SK-N-SH treated with all-trans-retinoic acid at 6 μM for 48 hours (cell line): ENCODE results near the gene PKDREJ.

Experiments used
- ATAC-seq: fragments of 200-7000 bp; cut with Tn5 transposase; 3 replicates; pipeline ENCODE4 v1.9.1; 2020; ENCODE audit warnings: mild to moderate bottlenecking, moderate library complexity
- CSDC2 ChIP-seq: fragments of 250-450 bp; sonication (Bioruptor Pico); IDR thresholded peaks from 2 replicates; pipeline ENCODE4 v1.5.0; 2020; ENCODE audit warnings: mild to moderate bottlenecking, moderate library complexity
- ESRRG ChIP-seq: fragments of 250-450 bp; sonication (Bioruptor Pico); IDR thresholded peaks from 2 replicates; pipeline ENCODE4 v1.6.1; 2021; ENCODE audit warnings: mild to moderate bottlenecking
- ISL1 ChIP-seq: fragments of 250-450 bp; sonication (Bioruptor Pico); IDR thresholded peaks from 2 replicates; pipeline ENCODE4 v2.1.2; 2022; ENCODE audit warnings: mild to moderate bottlenecking, moderate library complexity
- PATZ1 ChIP-seq: fragments of 250-450 bp; sonication (Bioruptor Pico); IDR thresholded peaks from 2 replicates; pipeline ENCODE4 v1.8.0; 2020; ENCODE audit warnings: mild to moderate bottlenecking, moderate library complexity, borderline replicate concordance
- POU6F1 ChIP-seq: fragments of 250-450 bp; sonication (Bioruptor Pico); IDR thresholded peaks from 2 replicates; pipeline ENCODE4 v1.8.0; 2021; ENCODE audit warnings: low read depth, mild to moderate bottlenecking, moderate library complexity, borderline replicate concordance
- PPARA ChIP-seq: fragments of 250-450 bp; sonication (Bioruptor Pico); IDR thresholded peaks from 2 replicates; pipeline ENCODE4 v1.5.0; 2020; ENCODE audit warnings: mild to moderate bottlenecking, borderline replicate concordance
- RARB ChIP-seq: fragments of 250-450 bp; sonication (Bioruptor Pico); IDR thresholded peaks from 2 replicates; pipeline ENCODE4 v1.8.0; 2021; ENCODE audit warnings: mild to moderate bottlenecking, moderate library complexity
- TCF4 ChIP-seq: fragments of 250-450 bp; sonication (Bioruptor Pico); IDR thresholded peaks from 2 replicates; pipeline ENCODE4 v1.8.0; 2021; ENCODE audit warnings: mild to moderate bottlenecking, moderate library complexity, borderline replicate concordance
- TOX ChIP-seq: fragments of 250-450 bp; sonication (Bioruptor Pico); IDR thresholded peaks from 2 replicates; pipeline ENCODE4 v1.8.0; 2021; ENCODE audit warnings: mild to moderate bottlenecking, moderate library complexity, borderline replicate concordance
- ZC3H10 ChIP-seq: fragments of 250-450 bp; sonication (Bioruptor Pico); IDR thresholded peaks from 2 replicates; pipeline ENCODE4 v1.5.1; 2021; ENCODE audit warnings: mild to moderate bottlenecking, moderate library complexity
- ZFP3 ChIP-seq: fragments of 250-450 bp; sonication (Bioruptor Pico); IDR thresholded peaks from 2 replicates; pipeline ENCODE4 v1.5.0; 2020; ENCODE audit warnings: mild to moderate bottlenecking, moderate library complexity
- ZFP30 ChIP-seq: fragments of 450-650 bp; formaldehyde crosslinking; IDR thresholded peaks from 2 replicates; pipeline ENCODE4 v1.5.0; 2022; ENCODE audit warnings: mild to moderate bottlenecking, moderate library complexity
- ZNF70 ChIP-seq: fragments of 450-650 bp; formaldehyde crosslinking; IDR thresholded peaks from 2 replicates; pipeline ENCODE4 v1.5.0; 2020; ENCODE audit warnings: mild to moderate bottlenecking, moderate library complexity
- ZNF8 ChIP-seq: fragments of 450-650 bp; formaldehyde crosslinking; IDR thresholded peaks from 2 replicates; pipeline ENCODE4 v1.5.0; 2020; ENCODE audit warnings: mild to moderate bottlenecking, moderate library complexity
- TF ChIP-seq, protein P1 (sequence below): fragments of 250-450 bp; sonication (Bioruptor Pico); IDR thresholded peaks from 2 replicates; pipeline ENCODE4 v1.5.1; 2021; ENCODE audit warnings: mild to moderate bottlenecking, moderate library complexity
- TF ChIP-seq, protein P2 (sequence below): fragments of 250-450 bp; sonication (Bioruptor Pico); IDR thresholded peaks from 2 replicates; pipeline ENCODE4 v1.5.1; 2020; ENCODE audit warnings: low read depth, mild to moderate bottlenecking, moderate library complexity
- TF ChIP-seq, protein P3 (sequence below): fragments of 250-450 bp; sonication (Bioruptor Pico); IDR thresholded peaks from 2 replicates; pipeline ENCODE4 v1.5.0; 2020; ENCODE audit warnings: mild to moderate bottlenecking, moderate library complexity

The PKDREJ gene

DNA sequence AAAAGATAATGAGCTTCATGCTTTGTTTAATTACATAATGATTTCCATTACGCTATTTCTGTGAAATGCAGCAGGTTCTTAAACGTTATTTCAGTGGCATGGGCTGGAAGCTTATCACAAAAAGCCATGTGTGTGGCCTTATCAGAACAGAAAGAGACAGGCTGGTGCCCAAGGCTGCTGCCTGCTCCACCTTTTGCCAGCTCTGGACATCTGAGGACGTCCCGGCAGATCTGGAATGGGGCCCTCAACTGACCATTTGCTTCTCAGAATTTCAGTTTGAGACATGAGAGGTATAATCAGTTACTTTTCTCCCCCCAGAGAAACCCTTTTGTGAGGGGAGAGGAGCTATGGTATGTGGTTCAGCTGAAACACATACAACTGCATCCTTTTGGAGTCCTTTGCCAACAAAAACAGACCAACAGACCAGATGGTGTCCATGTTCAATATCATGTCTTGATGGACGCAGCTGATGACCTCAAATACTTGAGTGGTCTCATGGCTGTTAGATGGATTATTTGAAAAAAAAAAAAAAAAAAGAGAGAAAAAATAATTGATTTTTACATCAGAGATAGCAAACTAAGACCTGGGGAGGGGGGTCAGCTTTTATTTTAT lies 21.6 kb downstream of the PKDREJ start (continued):
- TF ChIP-seq, protein P1, sequence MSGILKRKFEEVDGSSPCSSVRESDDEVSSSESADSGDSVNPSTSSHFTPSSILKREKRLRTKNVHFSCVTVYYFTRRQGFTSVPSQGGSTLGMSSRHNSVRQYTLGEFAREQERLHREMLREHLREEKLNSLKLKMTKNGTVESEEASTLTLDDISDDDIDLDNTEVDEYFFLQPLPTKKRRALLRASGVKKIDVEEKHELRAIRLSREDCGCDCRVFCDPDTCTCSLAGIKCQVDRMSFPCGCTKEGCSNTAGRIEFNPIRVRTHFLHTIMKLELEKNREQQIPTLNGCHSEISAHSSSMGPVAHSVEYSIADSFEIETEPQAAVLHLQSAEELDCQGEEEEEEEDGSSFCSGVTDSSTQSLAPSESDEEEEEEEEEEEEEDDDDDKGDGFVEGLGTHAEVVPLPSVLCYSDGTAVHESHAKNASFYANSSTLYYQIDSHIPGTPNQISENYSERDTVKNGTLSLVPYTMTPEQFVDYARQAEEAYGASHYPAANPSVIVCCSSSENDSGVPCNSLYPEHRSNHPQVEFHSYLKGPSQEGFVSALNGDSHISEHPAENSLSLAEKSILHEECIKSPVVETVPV = peak; percentile 39; the same call in 1 of the 2 replicates
- TF ChIP-seq ZNF70 (CRISPR knock-in tag) = no peak
- TF ChIP-seq, protein P2, sequence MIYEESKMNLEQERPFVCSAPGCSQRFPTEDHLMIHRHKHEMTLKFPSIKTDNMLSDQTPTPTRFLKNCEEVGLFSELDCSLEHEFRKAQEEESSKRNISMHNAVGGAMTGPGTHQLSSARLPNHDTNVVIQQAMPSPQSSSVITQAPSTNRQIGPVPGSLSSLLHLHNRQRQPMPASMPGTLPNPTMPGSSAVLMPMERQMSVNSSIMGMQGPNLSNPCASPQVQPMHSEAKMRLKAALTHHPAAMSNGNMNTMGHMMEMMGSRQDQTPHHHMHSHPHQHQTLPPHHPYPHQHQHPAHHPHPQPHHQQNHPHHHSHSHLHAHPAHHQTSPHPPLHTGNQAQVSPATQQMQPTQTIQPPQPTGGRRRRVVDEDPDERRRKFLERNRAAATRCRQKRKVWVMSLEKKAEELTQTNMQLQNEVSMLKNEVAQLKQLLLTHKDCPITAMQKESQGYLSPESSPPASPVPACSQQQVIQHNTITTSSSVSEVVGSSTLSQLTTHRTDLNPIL (CRISPR knock-in tag) = no peak
- TF ChIP-seq ESRRG = no peak
- no peak for TF ChIP-seq CSDC2 (CRISPR knock-in tag)

- no peak for TF ChIP-seq ZNF8 (CRISPR knock-in tag)
- TF ChIP-seq, protein P3, sequence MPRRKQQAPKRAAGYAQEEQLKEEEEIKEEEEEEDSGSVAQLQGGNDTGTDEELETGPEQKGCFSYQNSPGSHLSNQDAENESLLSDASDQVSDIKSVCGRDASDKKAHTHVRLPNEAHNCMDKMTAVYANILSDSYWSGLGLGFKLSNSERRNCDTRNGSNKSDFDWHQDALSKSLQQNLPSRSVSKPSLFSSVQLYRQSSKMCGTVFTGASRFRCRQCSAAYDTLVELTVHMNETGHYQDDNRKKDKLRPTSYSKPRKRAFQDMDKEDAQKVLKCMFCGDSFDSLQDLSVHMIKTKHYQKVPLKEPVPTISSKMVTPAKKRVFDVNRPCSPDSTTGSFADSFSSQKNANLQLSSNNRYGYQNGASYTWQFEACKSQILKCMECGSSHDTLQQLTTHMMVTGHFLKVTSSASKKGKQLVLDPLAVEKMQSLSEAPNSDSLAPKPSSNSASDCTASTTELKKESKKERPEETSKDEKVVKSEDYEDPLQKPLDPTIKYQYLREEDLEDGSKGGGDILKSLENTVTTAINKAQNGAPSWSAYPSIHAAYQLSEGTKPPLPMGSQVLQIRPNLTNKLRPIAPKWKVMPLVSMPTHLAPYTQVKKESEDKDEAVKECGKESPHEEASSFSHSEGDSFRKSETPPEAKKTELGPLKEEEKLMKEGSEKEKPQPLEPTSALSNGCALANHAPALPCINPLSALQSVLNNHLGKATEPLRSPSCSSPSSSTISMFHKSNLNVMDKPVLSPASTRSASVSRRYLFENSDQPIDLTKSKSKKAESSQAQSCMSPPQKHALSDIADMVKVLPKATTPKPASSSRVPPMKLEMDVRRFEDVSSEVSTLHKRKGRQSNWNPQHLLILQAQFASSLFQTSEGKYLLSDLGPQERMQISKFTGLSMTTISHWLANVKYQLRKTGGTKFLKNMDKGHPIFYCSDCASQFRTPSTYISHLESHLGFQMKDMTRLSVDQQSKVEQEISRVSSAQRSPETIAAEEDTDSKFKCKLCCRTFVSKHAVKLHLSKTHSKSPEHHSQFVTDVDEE (CRISPR knock-in tag) = peak; percentile 11; the same call in 1 of the 2 replicates
- TF ChIP-seq ZNF70 (CRISPR knock-in tag) = no peak
- no peak for ATAC-seq
Measured at GRCh38 chr22:46240907-46241306, 22.2 kb downstream of the PKDREJ start.

DNA sequence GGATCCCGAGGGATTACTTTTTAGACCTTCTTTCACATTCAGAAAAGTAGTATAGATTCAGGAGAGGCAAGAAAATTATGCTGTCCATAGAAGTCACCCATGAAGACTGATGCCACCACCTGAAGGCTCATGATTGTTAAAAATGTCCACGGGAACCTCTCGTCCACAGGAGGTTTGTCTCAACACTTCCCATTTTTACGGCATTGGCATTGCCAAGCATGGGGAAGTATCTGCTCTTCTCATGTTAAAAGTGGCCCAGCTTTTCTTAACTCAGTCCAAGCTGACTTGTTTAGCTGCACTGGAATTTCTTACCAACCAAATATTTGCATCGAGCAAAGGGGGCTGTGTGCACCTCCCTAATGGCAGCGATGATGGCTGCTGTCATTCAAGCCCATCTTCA lies 22.6 kb downstream of the PKDREJ start:
- no peak for ATAC-seq
- TF ChIP-seq, protein P2 (CRISPR knock-in tag) = no peak
- TF ChIP-seq CSDC2 (CRISPR knock-in tag) = no peak
- no peak for TF ChIP-seq PPARA (CRISPR knock-in tag)
- no peak for TF ChIP-seq ESRRG
- TF ChIP-seq POU6F1 (CRISPR knock-in tag) = no peak
- TF ChIP-seq ZC3H10 (CRISPR knock-in tag) = no peak
- TF ChIP-seq, protein P3 (CRISPR knock-in tag) = no peak
- no peak for TF ChIP-seq PATZ1 (CRISPR knock-in tag)
- TF ChIP-seq ZFP30 (CRISPR knock-in tag) = no peak
- TF ChIP-seq TOX (CRISPR knock-in tag) = no peak
- no peak for TF ChIP-seq ZNF8 (CRISPR knock-in tag)
- no peak for TF ChIP-seq ZFP3 (CRISPR knock-in tag)
- no peak for TF ChIP-seq ISL1 (CRISPR knock-in tag)
- TF ChIP-seq RARB = no peak
- TF ChIP-seq TCF4 (CRISPR knock-in tag) = no peak
